CD4-positive, alpha-beta T cell (primary cell): ENCODE measurements around the gene NRGN. TPM values are rescaled to one million over a fixed set of nuclear protein-coding genes. Genes with fewer than 3 reads are reported as not detected.
"Not testable (repeated sequence)": the region's sequence is repeated elsewhere in the genome, so short reads cannot be mapped to it uniquely, and the experiment has no call there.

Experiments
- ATAC-seq: fragments of 200-7000 bp; cut with Tn5 transposase; one replicate; pipeline ENCODE4 v1.10.0; 2022; ENCODE audit warnings: mild to moderate bottlenecking; ENCODE audit not compliant: poor library complexity
- CTCF ChIA-PET: fragments of 350-600 bp; sonication (Branson Sonifier 250); formaldehyde crosslinking; loops from one replicate; lab custom pipeline; 2021; ENCODE audit warnings: antibody characterized with exemption, inconsistent platforms; lab: Charles Lee
- POLR2A ChIA-PET: fragments of 350-600 bp; sonication (Branson Sonifier 250); formaldehyde crosslinking; loops from one replicate; lab custom pipeline; 2021; ENCODE audit warnings: antibody characterized with exemption, inconsistent platforms; lab: Charles Lee
- DNase-seq, 14 experiments: peaks; one replicate each; pipeline ENCODE4 v3.0.0-alpha.2; 2013 to 2020; ENCODE audit warnings: mixed read lengths in 2 of 14
- H3K27ac ChIP-seq, 2 donors: one replicate each; pipeline versions ENCODE4 v1.5.1 to v1.7.0; 2013; ENCODE audit warnings: low read length in 2 of 2, low read depth in 1 of 2, mild to moderate bottlenecking in 1 of 2
- H3K27me3 ChIP-seq, 2 experiments: 1 replicate in 1 of 2; 2 replicates in 1 of 2; pipeline versions ENCODE4 v1.6.1 to v1.7.0; 2013; ENCODE audit warnings: low read length in 2 of 2, control low read depth in 1 of 2, mild to moderate bottlenecking in 1 of 2, moderate library complexity in 1 of 2; ENCODE audit not compliant: insufficient read depth in 2 of 2, control insufficient read depth in 1 of 2
- H3K36me3 ChIP-seq: one replicate; pipeline ENCODE4 v1.6.1; 2013; ENCODE audit warnings: low read length, control low read depth; ENCODE audit not compliant: insufficient read depth
- H3K4me1 ChIP-seq: one replicate; pipeline ENCODE4 v1.6.1; 2013; ENCODE audit warnings: low read length, control low read depth; ENCODE audit not compliant: insufficient read depth
- H3K4me3 ChIP-seq: one replicate; pipeline ENCODE4 v1.5.1; 2013; ENCODE audit warnings: mild to moderate bottlenecking, low read length, moderate library complexity
- H3K9me3 ChIP-seq, 2 experiments: 1 replicate in 1 of 2; 2 replicates in 1 of 2; pipeline versions ENCODE4 v1.6.1 to v1.7.0; 2013; ENCODE audit warnings: low read length in 2 of 2, mild to moderate bottlenecking in 2 of 2, control low read depth in 1 of 2, moderate library complexity in 1 of 2; ENCODE audit not compliant: control insufficient read depth in 1 of 2, insufficient read depth in 1 of 2
- H3K27ac Mint-ChIP-seq: one replicate; pipeline ENCODE4 v1.8.0; 2020; ENCODE audit warnings: mixed read lengths
- H3K27me3 Mint-ChIP-seq: one replicate; pipeline ENCODE4 v1.8.0; 2021; ENCODE audit warnings: mixed read lengths
- H3K36me3 Mint-ChIP-seq: one replicate; pipeline ENCODE4 v1.8.0; 2021; ENCODE audit warnings: low read depth, mixed read lengths
- H3K4me1 Mint-ChIP-seq: one replicate; pipeline ENCODE4 v1.8.0; 2021; ENCODE audit warnings: low read depth, mixed read lengths
- H3K4me3 Mint-ChIP-seq: one replicate; pipeline ENCODE4 v1.8.0; 2020; ENCODE audit warnings: mild to moderate bottlenecking, mixed read lengths
- H3K9me3 Mint-ChIP-seq: one replicate; pipeline ENCODE4 v1.8.0; 2020; ENCODE audit warnings: mixed read lengths
- CTCF ChIP-seq: fragments of 200-600 bp; IDR thresholded peaks from one replicate; pipeline ENCODE4 v1.8.0; 2022; ENCODE audit warnings: antibody characterized with exemption, mild to moderate bottlenecking
- intact Hi-C, 2 experiments: fragments of 100-400 bp; cut with DNase I in 1 of 2; cut with micrococcal nuclease in 1 of 2; formaldehyde crosslinking; loops; one replicate each; pipeline versions ENCODE4 v1.15.1 to v1.9.0; 2023 to 2025; cut with DNase I, micrococcal nuclease
- total RNA-seq, 174 experiments: library from RNA in 2 of 174; stranded (reverse) in 2 of 174; gene quantifications; one replicate each; pipeline ENCODE4 v1.2.3 and lab custom pipeline; 2021 to 2026

The NRGN gene
- total RNA-seq, 2 experiments from 2014 or later: 0.84 to 1.4 TPM

DNA sequence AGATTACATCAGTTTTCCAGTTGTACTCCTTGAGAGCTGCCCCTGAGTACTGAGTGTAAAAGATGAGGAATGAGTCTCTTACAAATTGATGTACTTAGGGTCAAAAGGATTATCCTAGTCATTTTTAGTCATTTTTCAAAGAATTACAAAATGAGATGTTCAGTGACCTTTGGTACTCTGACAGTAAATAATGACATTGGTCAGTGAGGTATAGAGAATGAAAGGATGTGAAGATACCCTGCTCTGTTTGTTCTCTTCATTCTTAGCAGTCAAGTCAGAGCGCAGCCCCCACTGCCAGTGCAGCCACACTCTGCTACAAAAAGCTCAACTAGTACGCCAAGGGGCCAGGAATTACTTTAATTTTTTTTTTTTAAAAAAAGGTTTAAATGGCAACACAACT lies 26.4 kb downstream of the NRGN start:
- Mint-ChIP-seq H3K27me3 (peaks cover 11% of the 10 kb centered on the region), H3K9me3 (no peaks in the 10 kb centered on the region), H3K36me3 (peaks cover 30% of the 10 kb centered on the region), H3K4me1 (peaks cover 12% of the 10 kb centered on the region), H3K4me3 (no peak overlapping the region), H3K27ac (no peak overlapping the region)
- ATAC-seq (no peak), DNase-seq (no peak)
- POLR2A ChIA-PET: interaction anchor here (6.5 kb wide), 1 partner anchor 19 kb away, joined by 65 read pairs; no protein-coding TSS in a partner anchor
- no peak for TF ChIP-seq CTCF
- Histone ChIP-seq H3K9me3 (no peaks in the 10 kb centered on the region), H3K4me3 (no peak overlapping the region), H3K27me3 (peaks cover 5 to 8% of the 10 kb centered on the region in 2 experiments), H3K36me3 (peaks cover 6% of the 10 kb centered on the region), H3K4me1 (peaks cover 24% of the 10 kb centered on the region), H3K27ac (no peak overlapping the region)
- intact Hi-C loops: loop anchor here in 1 of 2 experiments (10.0 kb wide), 1 partner anchor 1021 kb away; the partner anchor contains the start of gene ZNF202
- CTCF ChIA-PET: interaction anchor here (1.0 to 6.1 kb wide), 4 partner anchors 20 to 96 kb away, joined by 3 to 45 read pairs (median 17); no protein-coding TSS in a partner anchor

- H3K4me1 ChIP-seq: no peaks in the 10 kb centered on the region
- H3K27ac Mint-ChIP-seq: no peak overlapping the region
- no peaks in the 10 kb centered on the region for H3K4me1 Mint-ChIP-seq
- CTCF ChIA-PET: interaction anchor here (0.6 to 1.8 kb wide), 5 partner anchors 11 to 100 kb away, joined by 3 to 6 read pairs (median 4); no protein-coding TSS in a partner anchor
- peaks cover 53% of the 10 kb centered on the region for H3K36me3 Mint-ChIP-seq
- no peak for TF ChIP-seq CTCF
- H3K9me3 ChIP-seq: no peaks in the 10 kb centered on the region
- intact Hi-C loops: loop anchor here in 1 of 2 experiments (10.0 kb wide), 1 partner anchor 1024 kb away; the partner anchor contains the start of gene ZNF202
- POLR2A ChIA-PET: interaction anchor here (0.7 to 1.1 kb wide), 2 partner anchors 10 to 30 kb away, joined by 3 read pairs; no protein-coding TSS in a partner anchor
- H3K4me3 ChIP-seq: no peak overlapping the region
- ATAC-seq (no peak), DNase-seq (no peak)
- peaks cover 13% of the 10 kb centered on the region for H3K36me3 ChIP-seq
- H3K27me3 ChIP-seq: no peaks in the 10 kb centered on the region
- H3K9me3 Mint-ChIP-seq: no peaks in the 10 kb centered on the region
- no peaks in the 10 kb centered on the region for H3K27me3 Mint-ChIP-seq
- H3K27ac ChIP-seq: no peak overlapping the region
- H3K4me3 Mint-ChIP-seq: no peak overlapping the region
Observed at GRCh38 chr11:124768914-124769313, 29.2 kb downstream of the NRGN start.

GRCh38 chr11:124769806-124770774 lies 30.3 kb downstream of the NRGN start:
- H3K9me3 Mint-ChIP-seq: no peaks in the 10 kb centered on the region
- TF ChIP-seq CTCF: no peak
- H3K4me3 Mint-ChIP-seq: no peak overlapping the region
- no peak overlapping the region for H3K27ac ChIP-seq
- H3K27ac Mint-ChIP-seq: no peak overlapping the region
- H3K4me1 ChIP-seq: no peaks in the 10 kb centered on the region
- H3K27me3 Mint-ChIP-seq: no peaks in the 10 kb centered on the region
- intact Hi-C loops: loop anchor here in 1 of 2 experiments (10.0 kb wide), 1 partner anchor 1025 kb away; the partner anchor contains the start of gene ZNF202
- H3K4me3 ChIP-seq: no peak overlapping the region
- DNase-seq: no peak
- ChIA-PET CTCF (interaction anchor here (1.0 to 1.8 kb wide), 3 partner anchors 12 to 101 kb away, joined by 3 to 6 read pairs (median 5); no protein-coding TSS in a partner anchor), POLR2A (interaction anchor here (1.1 kb wide), 1 partner anchor 9 kb away, joined by 3 read pairs; no protein-coding TSS in a partner anchor)
- no peaks in the 10 kb centered on the region for H3K9me3 ChIP-seq
- no peaks in the 10 kb centered on the region for H3K4me1 Mint-ChIP-seq
- peaks cover 59% of the 10 kb centered on the region for H3K36me3 Mint-ChIP-seq
- no peaks in the 10 kb centered on the region for H3K27me3 ChIP-seq
- H3K36me3 ChIP-seq: peaks cover 13% of the 10 kb centered on the region
- ATAC-seq: no peak

DNA sequence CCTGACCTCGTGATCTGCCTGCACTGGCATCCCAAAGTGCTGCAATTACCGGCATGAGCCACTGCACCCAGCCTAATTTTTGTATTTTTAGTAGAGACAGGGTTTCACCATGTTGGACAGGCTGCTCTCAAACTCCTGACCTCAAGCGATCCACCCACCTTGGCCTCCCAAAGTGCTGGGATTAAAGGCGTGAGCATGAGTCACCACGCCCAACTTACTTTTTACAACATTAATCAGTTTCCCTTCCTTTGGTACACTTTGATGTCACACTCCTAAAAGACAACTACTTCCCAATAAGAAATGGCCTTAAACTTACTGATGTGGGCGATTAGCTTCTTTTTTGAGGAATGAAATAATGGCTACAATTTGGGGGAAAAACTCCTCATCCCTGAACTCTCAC lies 31.2 kb downstream of the NRGN start:
- DNase-seq, H3K27me3 Mint-ChIP-seq, H3K27ac Mint-ChIP-seq, H3K4me3 Mint-ChIP-seq, POLR2A ChIA-PET, H3K4me1 Mint-ChIP-seq, H3K9me3 ChIP-seq, H3K9me3 Mint-ChIP-seq, H3K27me3 ChIP-seq, H3K27ac ChIP-seq, H3K4me1 ChIP-seq, intact Hi-C loops, H3K4me3 ChIP-seq, ATAC-seq: not testable (repeated sequence)
- peaks cover 67% of the 10 kb centered on the region for H3K36me3 Mint-ChIP-seq
- peaks cover 13% of the 10 kb centered on the region for H3K36me3 ChIP-seq
- CTCF ChIA-PET: interaction anchor here (1.0 kb wide), 1 partner anchor 13 kb away, joined by 3 read pairs; no protein-coding TSS in a partner anchor
